ENCODE results near the gene CCR8. TPM values are rescaled to one million over a fixed set of nuclear protein-coding genes. Genes with fewer than 3 reads are reported as not detected.
"Not testable (repeated sequence)": the region's sequence is repeated elsewhere in the genome, so short reads cannot be mapped to it uniquely, and the experiment has no call there.

The CCR8 gene
- total RNA-seq, 1 donor from 2014 or later = not detected

DNA sequence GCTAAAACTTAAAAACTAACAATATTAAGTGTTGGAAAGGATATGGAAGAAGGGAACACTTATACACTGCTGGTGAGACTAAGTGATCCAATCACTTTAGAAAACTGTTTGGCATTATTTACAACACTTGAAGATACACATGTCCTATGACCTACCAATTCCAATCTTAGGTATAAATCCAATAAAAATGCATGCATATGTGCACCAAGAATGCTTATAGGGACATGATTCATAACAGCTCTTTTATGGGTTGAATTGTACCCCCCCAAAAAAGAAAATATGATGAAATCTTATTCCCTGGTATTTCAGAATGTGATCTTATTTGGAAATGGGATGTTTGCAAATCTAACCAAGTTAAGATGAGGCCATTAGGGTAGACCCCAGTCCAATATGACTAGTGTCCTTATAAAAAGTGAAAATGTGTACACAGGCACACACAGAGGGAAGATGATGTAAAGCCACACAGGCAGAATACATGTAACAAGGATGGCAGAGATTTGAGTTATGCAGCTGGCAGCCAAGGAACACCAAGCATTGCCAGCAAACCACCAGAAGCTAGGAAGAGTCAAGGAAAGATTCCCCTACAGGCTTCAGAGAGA lies 15.3 kb downstream of the CCR8 start:
- no peak overlapping the region for H3K4me3 ChIP-seq (ENCODE audit: low read length in 3 of 3)
- H3K4me1 ChIP-seq (ENCODE audit: control insufficient read depth in 3 of 3, insufficient read depth in 3 of 3, low read length in 3 of 3) = no peaks in the 10 kb centered on the region
- no peak overlapping the region for H3K27ac ChIP-seq (ENCODE audit: low read depth, low read length)

GRCh38 chr3:39346785-39347585 lies 17.5 kb downstream of the CCR8 start:
- Histone ChIP-seq H3K27me3 (ENCODE audit: control insufficient read depth in 3 of 3, insufficient read depth in 3 of 3, low read length in 3 of 3) (no peaks in the 10 kb centered on the region), H3K9me3 (ENCODE audit: control insufficient read depth in 3 of 3, low read length in 3 of 3) (no peaks in the 10 kb centered on the region), H3K9ac (ENCODE audit: low read depth in 1 of 3, low read length in 3 of 3) (no peak overlapping the region), H3K36me3 (ENCODE audit: control insufficient read depth in 3 of 3, insufficient read depth in 3 of 3, low read length in 3 of 3) (no peaks in the 10 kb centered on the region), H3K4me1 (ENCODE audit: control insufficient read depth in 3 of 3, insufficient read depth in 3 of 3, low read length in 3 of 3) (no peaks in the 10 kb centered on the region), H3K27ac (ENCODE audit: low read depth, low read length) (no peak overlapping the region), H3K4me3 (ENCODE audit: low read length in 3 of 3) (no peak overlapping the region)

More for the DNA sequence above, 15.3 kb downstream of the CCR8 start:
- Histone ChIP-seq H3K9ac (ENCODE audit: low read depth in 1 of 3, low read length in 3 of 3) (no peak overlapping the region), H3K36me3 (ENCODE audit: control insufficient read depth in 3 of 3, insufficient read depth in 3 of 3, low read length in 3 of 3) (no peaks in the 10 kb centered on the region), H3K9me3 (ENCODE audit: control insufficient read depth in 3 of 3, low read length in 3 of 3) (no peaks in the 10 kb centered on the region), H3K27me3 (ENCODE audit: control insufficient read depth in 3 of 3, insufficient read depth in 3 of 3, low read length in 3 of 3) (no peaks in the 10 kb centered on the region)

DNA sequence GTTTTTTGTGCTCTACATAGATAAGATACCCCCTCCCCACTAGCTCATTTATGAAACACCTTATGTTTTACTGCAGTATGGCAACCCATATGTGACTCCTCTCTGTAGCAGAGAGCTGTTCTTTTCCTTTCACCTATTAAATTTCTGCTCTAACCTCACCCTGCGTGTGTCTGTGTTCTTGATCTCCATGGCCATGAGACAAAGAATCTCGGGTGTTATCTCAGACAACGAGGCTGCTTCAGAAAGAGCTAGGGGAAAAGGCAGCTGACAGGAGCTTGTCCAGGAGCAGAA lies 18.0 kb downstream of the CCR8 start:
- Histone ChIP-seq H3K27ac (ENCODE audit: low read depth, low read length) (no peak overlapping the region), H3K27me3 (ENCODE audit: control insufficient read depth in 3 of 3, insufficient read depth in 3 of 3, low read length in 3 of 3) (no peaks in the 10 kb centered on the region), H3K36me3 (ENCODE audit: control insufficient read depth in 3 of 3, insufficient read depth in 3 of 3, low read length in 3 of 3) (no peaks in the 10 kb centered on the region), H3K9me3 (ENCODE audit: control insufficient read depth in 3 of 3, low read length in 3 of 3) (no peaks in the 10 kb centered on the region), H3K4me1 (ENCODE audit: control insufficient read depth in 3 of 3, insufficient read depth in 3 of 3, low read length in 3 of 3) (no peaks in the 10 kb centered on the region), H3K9ac (ENCODE audit: low read depth in 1 of 3, low read length in 3 of 3) (no peak overlapping the region), H3K4me3 (ENCODE audit: low read length in 3 of 3) (no peak overlapping the region)

DNA sequence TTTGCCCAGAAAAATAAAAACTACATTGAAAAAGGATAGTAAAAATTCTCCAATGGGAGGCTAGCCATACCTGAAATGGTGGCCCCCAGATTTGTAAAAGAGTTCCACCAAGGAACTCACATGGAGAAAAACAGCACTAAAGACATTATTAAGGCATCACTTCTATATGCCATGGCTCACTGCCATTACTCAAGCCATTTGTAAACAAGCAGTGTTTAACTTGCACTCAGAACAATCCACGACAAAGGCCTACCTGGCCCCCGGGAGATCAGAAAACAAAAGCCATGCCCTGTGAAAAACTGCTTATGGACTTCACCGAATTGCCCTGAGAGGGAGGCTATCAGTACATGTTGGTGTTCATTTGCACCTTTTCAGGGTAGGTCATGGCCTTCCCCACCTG lies 19.6 kb downstream of the CCR8 start:
- no peak overlapping the region for H3K27ac ChIP-seq (ENCODE audit: low read depth, low read length)
- H3K36me3 ChIP-seq (ENCODE audit: control insufficient read depth in 3 of 3, insufficient read depth in 3 of 3, low read length in 3 of 3) = no peaks in the 10 kb centered on the region
- H3K4me3 ChIP-seq (ENCODE audit: low read length in 3 of 3) = no peak overlapping the region
- no peaks in the 10 kb centered on the region for H3K27me3 ChIP-seq (ENCODE audit: control insufficient read depth in 3 of 3, insufficient read depth in 3 of 3, low read length in 3 of 3)
- H3K4me1 ChIP-seq (ENCODE audit: control insufficient read depth in 3 of 3, insufficient read depth in 3 of 3, low read length in 3 of 3) = no peaks in the 10 kb centered on the region
- no peak overlapping the region for H3K9ac ChIP-seq (ENCODE audit: low read depth in 1 of 3, low read length in 3 of 3)
- H3K9me3 ChIP-seq (ENCODE audit: control insufficient read depth in 3 of 3, low read length in 3 of 3) = no peaks in the 10 kb centered on the region

- no peak overlapping the region for H3K9ac ChIP-seq (ENCODE audit: low read depth in 1 of 3, low read length in 3 of 3)
- no peaks in the 10 kb centered on the region for H3K36me3 ChIP-seq (ENCODE audit: control insufficient read depth in 3 of 3, insufficient read depth in 3 of 3, low read length in 3 of 3)
- no peaks in the 10 kb centered on the region for H3K27me3 ChIP-seq (ENCODE audit: control insufficient read depth in 3 of 3, insufficient read depth in 3 of 3, low read length in 3 of 3)
- H3K27ac ChIP-seq (ENCODE audit: low read depth, low read length) = no peak overlapping the region
- no peaks in the 10 kb centered on the region for H3K4me1 ChIP-seq (ENCODE audit: control insufficient read depth in 3 of 3, insufficient read depth in 3 of 3, low read length in 3 of 3)
- no peak overlapping the region for H3K4me3 ChIP-seq (ENCODE audit: low read length in 3 of 3)
- no peaks in the 10 kb centered on the region for H3K9me3 ChIP-seq (ENCODE audit: control insufficient read depth in 3 of 3, low read length in 3 of 3)
These were observed 21.2 kb downstream of the CCR8 start for GRCh38 chr3:39350714-39351113.

- not testable (repeated sequence) for H3K27ac ChIP-seq (ENCODE audit: low read depth, low read length); H3K9me3 ChIP-seq (ENCODE audit: control insufficient read depth in 3 of 3, low read length in 3 of 3); H3K4me3 ChIP-seq (ENCODE audit: low read length in 3 of 3); H3K4me1 ChIP-seq (ENCODE audit: control insufficient read depth in 3 of 3, insufficient read depth in 3 of 3, low read length in 3 of 3); H3K9ac ChIP-seq (ENCODE audit: low read depth in 1 of 3, low read length in 3 of 3); H3K36me3 ChIP-seq (ENCODE audit: control insufficient read depth in 3 of 3, insufficient read depth in 3 of 3, low read length in 3 of 3); H3K27me3 ChIP-seq (ENCODE audit: control insufficient read depth in 3 of 3, insufficient read depth in 3 of 3, low read length in 3 of 3)
These were observed 21.6 kb downstream of the CCR8 start for GRCh38 chr3:39351134-39351533.

DNA sequence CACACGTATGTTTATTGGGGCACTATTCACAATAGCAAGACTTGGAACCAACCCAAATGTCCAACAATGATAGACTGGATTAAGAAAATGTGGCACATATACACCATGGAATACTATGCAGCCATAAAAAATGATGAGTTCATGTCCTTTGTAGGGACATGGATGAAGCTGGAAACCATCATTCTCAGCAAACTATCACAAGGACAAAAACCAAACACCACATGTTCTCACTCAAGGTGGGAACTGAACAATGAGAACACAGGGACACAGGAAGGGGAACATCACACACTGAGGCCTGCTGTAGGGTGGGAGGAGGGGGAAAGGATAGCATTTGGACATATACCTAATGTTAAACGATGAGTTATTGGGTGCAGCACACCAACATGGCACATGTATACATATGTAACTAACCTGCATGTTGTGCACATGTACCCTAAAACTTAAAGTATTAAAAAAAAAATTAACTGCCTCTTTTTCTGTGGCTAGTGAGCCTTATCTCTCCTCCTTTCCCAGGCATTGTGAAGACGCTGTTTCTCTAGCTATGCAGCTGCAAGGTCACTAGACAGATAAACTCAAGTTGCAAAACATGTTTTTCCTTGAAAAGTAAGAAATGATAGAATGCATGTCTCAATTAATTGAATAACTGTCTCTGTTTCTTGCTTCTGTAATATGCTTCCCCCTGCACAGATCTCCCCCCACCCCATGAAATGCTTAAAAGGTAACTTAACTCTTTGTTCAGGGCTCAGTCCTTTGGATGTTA lies 23.8 kb downstream of the CCR8 start:
- H3K36me3 ChIP-seq (ENCODE audit: control insufficient read depth in 3 of 3, insufficient read depth in 3 of 3, low read length in 3 of 3); H3K27me3 ChIP-seq (ENCODE audit: control insufficient read depth in 3 of 3, insufficient read depth in 3 of 3, low read length in 3 of 3); H3K4me3 ChIP-seq (ENCODE audit: low read length in 3 of 3); H3K4me1 ChIP-seq (ENCODE audit: control insufficient read depth in 3 of 3, insufficient read depth in 3 of 3, low read length in 3 of 3); H3K9me3 ChIP-seq (ENCODE audit: control insufficient read depth in 3 of 3, low read length in 3 of 3); H3K9ac ChIP-seq (ENCODE audit: low read depth in 1 of 3, low read length in 3 of 3); H3K27ac ChIP-seq (ENCODE audit: low read depth, low read length): not testable (repeated sequence)

GRCh38 chr3:39358333-39358732 lies 28.8 kb downstream of the CCR8 start:
- Histone ChIP-seq H3K4me3 (ENCODE audit: low read length in 3 of 3) (no peak overlapping the region), H3K9me3 (ENCODE audit: control insufficient read depth in 3 of 3, low read length in 3 of 3) (no peaks in the 10 kb centered on the region), H3K4me1 (ENCODE audit: control insufficient read depth in 3 of 3, insufficient read depth in 3 of 3, low read length in 3 of 3) (no peaks in the 10 kb centered on the region), H3K9ac (ENCODE audit: low read depth in 1 of 3, low read length in 3 of 3) (no peak overlapping the region), H3K27me3 (ENCODE audit: control insufficient read depth in 3 of 3, insufficient read depth in 3 of 3, low read length in 3 of 3) (no peaks in the 10 kb centered on the region), H3K27ac (ENCODE audit: low read depth, low read length) (no peak overlapping the region), H3K36me3 (ENCODE audit: control insufficient read depth in 3 of 3, insufficient read depth in 3 of 3, low read length in 3 of 3) (no peaks in the 10 kb centered on the region)

- no peaks in the 10 kb centered on the region for H3K9me3 ChIP-seq (ENCODE audit: control insufficient read depth in 3 of 3, low read length in 3 of 3)
- no peak overlapping the region for H3K9ac ChIP-seq (ENCODE audit: low read depth in 1 of 3, low read length in 3 of 3)
These were observed 31.9 kb downstream of the CCR8 start for GRCh38 chr3:39361252-39361927.

GRCh38 chr3:39362192-39362591 lies 32.7 kb downstream of the CCR8 start:
- no peaks in the 10 kb centered on the region for H3K4me1 ChIP-seq (ENCODE audit: control insufficient read depth in 3 of 3, insufficient read depth in 3 of 3, low read length in 3 of 3)
- H3K4me3 ChIP-seq (ENCODE audit: low read length in 3 of 3) = no peak overlapping the region
- H3K27ac ChIP-seq (ENCODE audit: low read depth, low read length) = no peak overlapping the region
- H3K9ac ChIP-seq (ENCODE audit: low read depth in 1 of 3, low read length in 3 of 3) = no peak overlapping the region
- H3K27me3 ChIP-seq (ENCODE audit: control insufficient read depth in 3 of 3, insufficient read depth in 3 of 3, low read length in 3 of 3) = no peaks in the 10 kb centered on the region
- H3K9me3 ChIP-seq (ENCODE audit: control insufficient read depth in 3 of 3, low read length in 3 of 3) = no peaks in the 10 kb centered on the region
- no peaks in the 10 kb centered on the region for H3K36me3 ChIP-seq (ENCODE audit: control insufficient read depth in 3 of 3, insufficient read depth in 3 of 3, low read length in 3 of 3)

More at GRCh38 chr3:39361252-39361927, 31.9 kb downstream of the CCR8 start:
- Histone ChIP-seq H3K27me3 (ENCODE audit: control insufficient read depth in 3 of 3, insufficient read depth in 3 of 3, low read length in 3 of 3) (no peaks in the 10 kb centered on the region), H3K27ac (ENCODE audit: low read depth, low read length) (no peak overlapping the region), H3K36me3 (ENCODE audit: control insufficient read depth in 3 of 3, insufficient read depth in 3 of 3, low read length in 3 of 3) (no peaks in the 10 kb centered on the region), H3K4me3 (ENCODE audit: low read length in 3 of 3) (no peak overlapping the region), H3K4me1 (ENCODE audit: control insufficient read depth in 3 of 3, insufficient read depth in 3 of 3, low read length in 3 of 3) (no peaks in the 10 kb centered on the region)
